K562 (cell line): ENCODE measurements around the gene NUDT22. TPM values are rescaled to one million over a fixed set of nuclear protein-coding genes. Genes with fewer than 3 reads are reported as not detected.
A peak's percentile ranks its signal among the peaks of the same experiment; 100 is the strongest.

ENCODE experiments used
- AFF1 ChIP-seq, 2 experiments: fragments of 450-650 bp; IDR thresholded peaks; 2 replicates each; pipeline ENCODE4 v1.6.1; 2018; ENCODE audit warnings: mild to moderate bottlenecking in 2 of 2, low read depth in 1 of 2; ENCODE audit not compliant: partially characterized antibody in 2 of 2
- BRD4 ChIP-seq: fragments of 200-600 bp; sonication (generic); IDR thresholded peaks from 2 replicates; pipeline ENCODE4 v1.6.1; 2017; ENCODE audit warnings: inconsistent platforms
- BRF1 ChIP-seq: IDR thresholded peaks from 3 replicates; pipeline ENCODE4 v1.6.1; 2011; ENCODE audit warnings: borderline replicate concordance, mild to moderate bottlenecking; ENCODE audit not compliant: insufficient read length; ENCODE audit errors: extremely low read depth
- CHD2 ChIP-seq: IDR thresholded peaks from 2 replicates; pipeline ENCODE4 v1.6.1; 2011; ENCODE audit warnings: low read depth, low read length
- IFI16 ChIP-seq: fragments of 250-450 bp; sonication (Bioruptor Pico); IDR thresholded peaks from 2 replicates; pipeline ENCODE4 v2.1.2; 2022; ENCODE audit warnings: mild to moderate bottlenecking, inconsistent platforms
- LEF1 ChIP-seq: fragments of 450-650 bp; IDR thresholded peaks from 2 replicates; pipeline ENCODE4 v1.6.1; 2016; ENCODE audit warnings: mild to moderate bottlenecking
- MECOM ChIP-seq: fragments of 250-450 bp; sonication (Bioruptor Pico); IDR thresholded peaks from 2 replicates; pipeline ENCODE4 v1.8.0; 2022; ENCODE audit warnings: inconsistent platforms
- MITF ChIP-seq: IDR thresholded peaks from 2 replicates; pipeline ENCODE4 v1.6.1; 2014; ENCODE audit warnings: antibody characterized with exemption
- NONO ChIP-seq, 2 experiments: fragments of 200-400 bp in 1 of 2; fragments of 450-650 bp in 1 of 2; formaldehyde crosslinking in 1 of 2; IDR thresholded peaks; 2 replicates each; pipeline ENCODE4 v1.6.1; 2017; ENCODE audit warnings: low read depth in 2 of 2, mild to moderate bottlenecking in 2 of 2, moderate library complexity in 2 of 2, low read length in 1 of 2
- SMAD3 ChIP-seq: fragments of 450-650 bp; formaldehyde crosslinking; conservative IDR thresholded peaks from 2 replicates; pipeline ENCODE4 v1.4.0; 2020; ENCODE audit warnings: mild to moderate bottlenecking
- TARDBP ChIP-seq: fragments of 450-650 bp; IDR thresholded peaks from 2 replicates; pipeline ENCODE4 v1.6.1; 2016
- USF2 ChIP-seq: sonication (generic); formaldehyde crosslinking; IDR thresholded peaks from 2 replicates; pipeline ENCODE4 v1.5.0; 2020; ENCODE audit warnings: missing genetic modification reagents
- ZBTB2 ChIP-seq: fragments of 450-650 bp; IDR thresholded peaks from 2 replicates; pipeline ENCODE4 v1.6.1; 2016; ENCODE audit warnings: antibody characterized with exemption
- ZFP30 ChIP-seq: fragments of 250-450 bp; sonication (Bioruptor Pico); IDR thresholded peaks from 2 replicates; pipeline ENCODE4 v1.8.0; 2022; ENCODE audit warnings: moderate library complexity, mild to moderate bottlenecking, inconsistent platforms, borderline replicate concordance
- ZMIZ1 ChIP-seq, 2 experiments: fragments of 150-350 bp in 1 of 2; IDR thresholded peaks; 2 replicates each; pipeline ENCODE4 v1.6.1; 2012 to 2016; ENCODE audit warnings: low read depth in 2 of 2, low read length in 2 of 2, mild to moderate bottlenecking in 1 of 2, moderate library complexity in 1 of 2
- polyA plus RNA-seq, 8 experiments: library from polyadenylated mRNA; depleted of rRNA in 4 of 8; stranded (reverse) in 5 of 8; unstranded in 3 of 8; fragments of >200 nt; fragmentation: Nextera tagmentation in 2 of 8; fragmentation: Illumina TruSeq in 1 of 8; extraction: Ambion mirVana in 2 of 8; extraction: Trizol in 1 of 8; gene quantifications; 2 replicates each; pipeline versions ENCODE4 v1.2.1 to v1.2.3, GENCODE V29; 2011 to 2014; ENCODE audit warnings: inconsistent platforms in 1 of 8, missing spikeins in 1 of 8
- total RNA-seq, 7 experiments: library from RNA; depleted of rRNA in 6 of 7; stranded (reverse); fragments of >200 nt in 6 of 7; fragmentation: Illumina TruSeq in 2 of 7; extraction: Trizol in 2 of 7; gene quantifications; 2 replicates each; pipeline versions ENCODE4 v1.2.1 to v1.2.3, GENCODE V29; 2011 to 2021; ENCODE audit warnings: low replicate concordance in 1 of 7

The NUDT22 gene
- total and polyA plus RNA-seq, 9 of the 15 experiments (the other 6 are each of a cell fraction or from before 2014, with no cell fraction given), result 6.3 to 92.6 (median 37.4) TPM

- TF ChIP-seq CHD2 (peak; percentile 22; the same call in 1 of the 2 replicates), MECOM (CRISPR knock-in tag) (no peak), SMAD3 (no peak), USF2 (CRISPR knock-in tag) (no peak), ZFP30 (CRISPR knock-in tag) (no peak), AFF1 (IDR thresholded peaks at IDR 0.05; ENCODE audit: low read depth in 1 of 2, partially characterized antibody in 2 of 2) (no peak), LEF1 (0 out of 2 replicates have a peak, but pooled peaks have one; percentile 56), IFI16 (CRISPR knock-in tag) (no peak), ZMIZ1 (IDR thresholded peaks at IDR 0.05; ENCODE audit: low read depth in 2 of 2, low read length in 2 of 2) (no peak), MITF (0 out of 2 replicates have a peak, but pooled peaks have one; percentile 31), ZBTB2 (0 out of 2 replicates have a peak, but pooled peaks have one; percentile 27), NONO (IDR thresholded peaks at IDR 0.05; ENCODE audit: low read depth in 2 of 2, low read length in 1 of 2) (peak in 1 of 2 experiments; percentile 56; a peak in 1 of 4 replicates), BRF1 (no peak), BRD4 (0 out of 2 replicates have a peak, but pooled peaks have one; percentile 42), TARDBP (no peak)
Measured at GRCh38 chr11:64245797-64246620, 19.9 kb downstream of the NUDT22 start (continued).
